HepG2 (cell line): ENCODE data around the gene SPOPL. TPM values are rescaled to one million over a fixed set of nuclear protein-coding genes. Genes with fewer than 3 reads are reported as not detected.

Experiments
- CENPX ChIP-seq: sonication (generic); formaldehyde crosslinking; IDR thresholded peaks from 2 replicates; pipeline ENCODE4 v1.9.0; 2021; ENCODE audit warnings: mild to moderate bottlenecking, missing genetic modification reagents, moderate library complexity
- CHCHD3 ChIP-seq: sonication (generic); formaldehyde crosslinking; IDR thresholded peaks from 2 replicates; pipeline ENCODE4 v1.8.0; 2022; ENCODE audit warnings: mild to moderate bottlenecking, missing genetic modification reagents, moderate library complexity
- FOXK2 ChIP-seq: fragments of 450-650 bp; IDR thresholded peaks from 2 replicates; pipeline ENCODE4 v1.6.1; 2016
- HIVEP1 ChIP-seq: sonication (generic); formaldehyde crosslinking; IDR thresholded peaks from 2 replicates; pipeline ENCODE4 v1.4.0; 2020; ENCODE audit warnings: mild to moderate bottlenecking, missing genetic modification reagents
- JDP2 ChIP-seq: sonication (generic); formaldehyde crosslinking; IDR thresholded peaks from 2 replicates; pipeline ENCODE4 v1.8.1; 2022; ENCODE audit warnings: missing genetic modification reagents, borderline replicate concordance
- KDM4B ChIP-seq: sonication (generic); formaldehyde crosslinking; IDR thresholded peaks from 2 replicates; pipeline ENCODE4 v1.4.0; 2020; ENCODE audit warnings: missing genetic modification reagents
- KLF12 ChIP-seq: sonication (generic); formaldehyde crosslinking; IDR thresholded peaks from 2 replicates; pipeline ENCODE4 v1.4.0; 2020; ENCODE audit warnings: missing genetic modification reagents, borderline replicate concordance
- MIER2 ChIP-seq: IDR thresholded peaks from 2 replicates; pipeline ENCODE4 v1.6.1; 2016; ENCODE audit warnings: missing biosample characterization, missing genetic modification reagents
- NFE2 ChIP-seq: sonication (generic); formaldehyde crosslinking; IDR thresholded peaks from 2 replicates; pipeline ENCODE4 v1.4.0; 2020; ENCODE audit warnings: missing genetic modification reagents
- NKX3-1 ChIP-seq: sonication (generic); formaldehyde crosslinking; IDR thresholded peaks from 2 replicates; pipeline ENCODE4 v1.5.0; 2020; ENCODE audit warnings: missing genetic modification reagents
- NR2C2 ChIP-seq: sonication (generic); formaldehyde crosslinking; IDR thresholded peaks from 2 replicates; pipeline ENCODE4 v1.4.0; 2020; ENCODE audit warnings: missing genetic modification reagents, mild to moderate bottlenecking, moderate library complexity, borderline replicate concordance
- SATB2 ChIP-seq: sonication (generic); formaldehyde crosslinking; IDR thresholded peaks from 2 replicates; pipeline ENCODE4 v1.5.0; 2020; ENCODE audit warnings: missing genetic modification reagents
- SNAPC2 ChIP-seq: sonication (generic); formaldehyde crosslinking; IDR thresholded peaks from 2 replicates; pipeline ENCODE4 v1.8.1; 2022; ENCODE audit warnings: mild to moderate bottlenecking, missing genetic modification reagents
- SP140L ChIP-seq: sonication (generic); formaldehyde crosslinking; IDR thresholded peaks from 2 replicates; pipeline ENCODE4 v1.4.0; 2020; ENCODE audit warnings: missing genetic modification reagents, borderline replicate concordance
- ZFP41 ChIP-seq: sonication (generic); formaldehyde crosslinking; IDR thresholded peaks from 2 replicates; pipeline ENCODE4 v1.4.0; 2020; ENCODE audit warnings: mild to moderate bottlenecking, missing genetic modification reagents, borderline replicate concordance
- ZMYM2 ChIP-seq: sonication (generic); formaldehyde crosslinking; IDR thresholded peaks from 2 replicates; pipeline ENCODE4 v1.8.0; 2022; ENCODE audit warnings: mild to moderate bottlenecking, missing genetic modification reagents
- ZNF143 ChIP-seq: sonication (generic); formaldehyde crosslinking; IDR thresholded peaks from 2 replicates; pipeline ENCODE4 v1.4.0; 2020; ENCODE audit warnings: missing genetic modification reagents
- ZNF3 ChIP-seq: IDR thresholded peaks from 2 replicates; pipeline ENCODE4 v1.7.0; 2017; ENCODE audit warnings: inconsistent platforms
- ZNF354B ChIP-seq: sonication (generic); formaldehyde crosslinking; IDR thresholded peaks from 2 replicates; pipeline ENCODE4 v1.8.0; 2022; ENCODE audit warnings: mild to moderate bottlenecking, missing genetic modification reagents
- ZNF382 ChIP-seq: sonication (generic); formaldehyde crosslinking; IDR thresholded peaks from 2 replicates; pipeline ENCODE4 v1.5.0; 2020; ENCODE audit warnings: missing genetic modification reagents, mild to moderate bottlenecking, borderline replicate concordance
- ZNF484 ChIP-seq: sonication (generic); formaldehyde crosslinking; IDR thresholded peaks from 2 replicates; pipeline ENCODE4 v1.5.1; 2020; ENCODE audit warnings: mild to moderate bottlenecking, low read depth, missing genetic modification reagents, borderline replicate concordance
- ZNF570 ChIP-seq: sonication (generic); formaldehyde crosslinking; IDR thresholded peaks from 2 replicates; pipeline ENCODE4 v1.4.0; 2020; ENCODE audit warnings: mild to moderate bottlenecking, missing genetic modification reagents, borderline replicate concordance
- ZNF615 ChIP-seq: sonication (generic); formaldehyde crosslinking; IDR thresholded peaks from 2 replicates; pipeline ENCODE4 v1.5.0; 2020; ENCODE audit warnings: mild to moderate bottlenecking, missing genetic modification reagents, borderline replicate concordance
- ZNF720 ChIP-seq: sonication (generic); formaldehyde crosslinking; IDR thresholded peaks from 2 replicates; pipeline ENCODE4 v1.4.0; 2020; ENCODE audit warnings: missing genetic modification reagents
- ZNF761 ChIP-seq: sonication (generic); formaldehyde crosslinking; conservative IDR thresholded peaks from 2 replicates; pipeline ENCODE4 v1.4.0; 2020; ENCODE audit warnings: mild to moderate bottlenecking, missing genetic modification reagents
- ZNF839 ChIP-seq: sonication (generic); formaldehyde crosslinking; IDR thresholded peaks from 2 replicates; pipeline ENCODE4 v1.4.0; 2020; ENCODE audit warnings: missing genetic modification reagents, mild to moderate bottlenecking, borderline replicate concordance
- ZZZ3 ChIP-seq: sonication (generic); formaldehyde crosslinking; IDR thresholded peaks from 2 replicates; pipeline ENCODE4 v1.4.0; 2020; ENCODE audit warnings: missing genetic modification reagents, mild to moderate bottlenecking, borderline replicate concordance
- polyA plus RNA-seq, 8 experiments: library from polyadenylated mRNA; depleted of rRNA in 3 of 8; stranded (reverse) in 7 of 8; unstranded in 1 of 8; fragments of >200 nt; fragmentation: Illumina TruSeq in 4 of 8; extraction: Trizol in 4 of 8; gene quantifications; 2 replicates each; pipeline versions ENCODE4 v1.2.1 to v1.2.3, GENCODE V29; 2011 to 2016; ENCODE audit warnings: low read depth in 4 of 8, missing spikeins in 1 of 8, mixed read lengths in 1 of 8; ENCODE audit not compliant: insufficient read depth in 1 of 8
- total RNA-seq, 5 experiments: library from RNA; depleted of rRNA; stranded (reverse); fragments of >200 nt; fragmentation: Illumina TruSeq; extraction: Trizol; gene quantifications; 2 replicates each; pipeline ENCODE4 v1.2.3, GENCODE V29; 2016; ENCODE audit warnings: low read depth in 1 of 5
- TF ChIP-seq, protein P1 (sequence below): sonication (generic); formaldehyde crosslinking; conservative IDR thresholded peaks from 2 replicates; pipeline ENCODE4 v1.4.0; 2020; ENCODE audit warnings: missing genetic modification reagents
- TF ChIP-seq, protein P2 (sequence below): sonication (generic); formaldehyde crosslinking; IDR thresholded peaks from 2 replicates; pipeline ENCODE4 v1.5.0; 2020; ENCODE audit warnings: missing genetic modification reagents

The SPOPL gene
- total and polyA plus RNA-seq, 2 of the 13 experiments (the other 11 are each of a cell fraction or from before 2014, with no cell fraction given) = 12.6 to 51.6 TPM

DNA sequence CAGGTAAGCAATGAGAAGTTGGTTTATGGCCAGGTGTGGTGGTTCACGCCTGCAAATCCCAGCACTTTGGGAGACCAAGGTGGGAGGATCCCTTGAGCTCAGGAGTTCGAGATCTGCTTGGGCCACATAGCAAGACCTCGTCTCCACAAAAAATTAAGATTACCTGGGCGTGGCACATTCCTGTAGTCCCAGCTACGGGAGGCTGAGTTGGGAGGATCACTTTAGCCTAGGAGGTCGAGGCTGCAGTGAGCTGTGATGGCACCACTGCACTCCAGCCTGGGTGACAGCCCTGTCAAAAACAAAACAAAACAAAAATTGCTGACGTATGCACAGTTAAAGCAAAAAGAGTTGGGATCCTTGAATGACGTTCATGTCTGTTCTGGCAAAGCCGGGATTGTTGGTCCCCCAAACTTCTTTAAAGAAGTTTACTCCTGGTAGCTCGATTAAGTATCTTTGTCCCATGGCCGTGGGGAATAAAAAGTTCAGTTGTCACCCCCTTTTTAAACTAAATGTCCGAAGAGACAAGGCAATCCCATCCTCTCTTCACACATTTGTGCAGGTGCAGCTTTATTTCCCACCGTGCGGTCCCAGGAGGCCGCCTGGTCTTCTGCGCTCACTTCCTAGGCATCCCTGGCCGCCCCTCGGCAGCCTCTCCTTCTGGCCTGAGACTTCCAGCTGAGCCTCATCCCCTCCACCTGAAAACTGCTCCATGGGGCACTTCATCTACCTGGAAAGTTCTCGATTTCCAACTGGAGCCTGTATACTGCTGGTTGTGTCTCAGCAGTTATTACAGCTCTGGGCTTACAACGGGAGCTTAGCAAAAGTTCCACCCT is 762 bp upstream of the SPOPL start (continued):
- TF ChIP-seq, protein P1, sequence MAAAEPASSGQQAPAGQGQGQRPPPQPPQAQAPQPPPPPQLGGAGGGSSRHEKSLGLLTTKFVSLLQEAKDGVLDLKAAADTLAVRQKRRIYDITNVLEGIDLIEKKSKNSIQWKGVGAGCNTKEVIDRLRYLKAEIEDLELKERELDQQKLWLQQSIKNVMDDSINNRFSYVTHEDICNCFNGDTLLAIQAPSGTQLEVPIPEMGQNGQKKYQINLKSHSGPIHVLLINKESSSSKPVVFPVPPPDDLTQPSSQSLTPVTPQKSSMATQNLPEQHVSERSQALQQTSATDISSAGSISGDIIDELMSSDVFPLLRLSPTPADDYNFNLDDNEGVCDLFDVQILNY (CRISPR knock-in tag) = no peak
- TF ChIP-seq, protein P2, sequence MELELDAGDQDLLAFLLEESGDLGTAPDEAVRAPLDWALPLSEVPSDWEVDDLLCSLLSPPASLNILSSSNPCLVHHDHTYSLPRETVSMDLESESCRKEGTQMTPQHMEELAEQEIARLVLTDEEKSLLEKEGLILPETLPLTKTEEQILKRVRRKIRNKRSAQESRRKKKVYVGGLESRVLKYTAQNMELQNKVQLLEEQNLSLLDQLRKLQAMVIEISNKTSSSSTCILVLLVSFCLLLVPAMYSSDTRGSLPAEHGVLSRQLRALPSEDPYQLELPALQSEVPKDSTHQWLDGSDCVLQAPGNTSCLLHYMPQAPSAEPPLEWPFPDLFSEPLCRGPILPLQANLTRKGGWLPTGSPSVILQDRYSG (CRISPR knock-in tag) = peak; percentile 6; the same call in 1 of the 2 replicates
- peak; percentile 65; the same call in 1 of the 2 replicates for TF ChIP-seq HIVEP1
- TF ChIP-seq ZNF382 (CRISPR knock-in tag) = no peak
- no peak for TF ChIP-seq JDP2
- 0 out of 2 replicates have a peak, but pooled peaks have one; percentile 20 for TF ChIP-seq ZFP41
- no peak for TF ChIP-seq ZNF839 (CRISPR knock-in tag)
- TF ChIP-seq ZZZ3 (CRISPR knock-in tag) = no peak
- TF ChIP-seq KDM4B (CRISPR knock-in tag) = peak; percentile 10; the same call in 1 of the 2 replicates
- TF ChIP-seq ZNF570 = no peak
- no peak for TF ChIP-seq SP140L (CRISPR knock-in tag)
- TF ChIP-seq NFE2 = no peak
- no peak for TF ChIP-seq FOXK2
- no peak for TF ChIP-seq ZNF615 (CRISPR knock-in tag)
- TF ChIP-seq ZNF354B (CRISPR knock-in tag) = no peak
- no peak for TF ChIP-seq KLF12 (CRISPR knock-in tag)
- no peak; the same call in 1 of the 2 replicates for TF ChIP-seq NR2C2 (CRISPR knock-in tag)
- 0 out of 2 replicates have a peak, but pooled peaks have one; percentile 9 for TF ChIP-seq SATB2 (CRISPR knock-in tag)
- 0 out of 2 replicates have a peak, but pooled peaks have one; percentile 30 for TF ChIP-seq ZMYM2
- TF ChIP-seq CHCHD3 (CRISPR knock-in tag) = peak; percentile 81; the same call in 1 of the 2 replicates
- TF ChIP-seq ZNF720 (CRISPR knock-in tag) = no peak
- no peak for TF ChIP-seq CENPX (CRISPR knock-in tag)
- TF ChIP-seq ZNF143 (CRISPR knock-in tag) = no peak
- no peak for TF ChIP-seq ZNF3
- 0 out of 2 replicates have a peak, but pooled peaks have one; percentile 11 for TF ChIP-seq ZNF761
- TF ChIP-seq ZNF484 (CRISPR knock-in tag) = no peak
- TF ChIP-seq NKX3-1 (CRISPR knock-in tag) = peak; percentile 58; the same call in 1 of the 2 replicates
- TF ChIP-seq SNAPC2 (CRISPR knock-in tag) = 0 out of 2 replicates have a peak, but pooled peaks have one; percentile 11
- TF ChIP-seq MIER2 (CRISPR knock-in tag) = no peak
